OCI-LY3 (cell line): ENCODE measurements around the gene UBE2G2.

ENCODE experiments used
- EZH2phosphoT487 ChIP-seq: fragments of 200-600 bp; shearing (Covaris generic); IDR thresholded peaks from 2 replicates; pipeline ENCODE4 v1.6.1; 2018; ENCODE audit warnings: antibody characterized with exemption, mixed run types, low read depth
- TF ChIP-seq, protein P1 (sequence below): fragments of 200-600, 300-600 bp; sonication (generic); IDR thresholded peaks from 2 replicates; pipeline ENCODE4 v1.5.1; 2014; ENCODE audit warnings: antibody characterized with exemption, low read length, low read depth

DNA sequence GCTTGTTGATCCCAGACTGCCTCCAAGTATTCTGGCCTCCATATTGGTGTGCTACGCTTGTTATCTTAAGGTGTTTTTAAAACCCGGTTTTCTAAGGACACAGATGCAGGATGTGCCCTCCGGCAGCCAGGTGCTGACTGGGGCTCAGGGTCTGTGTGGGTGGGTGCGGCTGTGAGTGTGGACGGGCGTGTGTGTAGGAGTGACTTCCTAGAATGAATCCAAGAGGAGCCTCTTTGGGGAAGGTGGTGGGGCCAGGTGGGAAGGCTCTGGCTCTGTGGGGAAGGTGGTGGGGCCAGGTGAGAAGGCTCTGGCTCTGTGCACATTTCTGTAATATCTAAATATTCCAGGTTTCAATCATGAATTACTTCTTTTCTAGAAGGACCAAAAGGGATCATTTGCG, 77.4 kb downstream of the UBE2G2 start:
- TF ChIP-seq, protein P1, sequence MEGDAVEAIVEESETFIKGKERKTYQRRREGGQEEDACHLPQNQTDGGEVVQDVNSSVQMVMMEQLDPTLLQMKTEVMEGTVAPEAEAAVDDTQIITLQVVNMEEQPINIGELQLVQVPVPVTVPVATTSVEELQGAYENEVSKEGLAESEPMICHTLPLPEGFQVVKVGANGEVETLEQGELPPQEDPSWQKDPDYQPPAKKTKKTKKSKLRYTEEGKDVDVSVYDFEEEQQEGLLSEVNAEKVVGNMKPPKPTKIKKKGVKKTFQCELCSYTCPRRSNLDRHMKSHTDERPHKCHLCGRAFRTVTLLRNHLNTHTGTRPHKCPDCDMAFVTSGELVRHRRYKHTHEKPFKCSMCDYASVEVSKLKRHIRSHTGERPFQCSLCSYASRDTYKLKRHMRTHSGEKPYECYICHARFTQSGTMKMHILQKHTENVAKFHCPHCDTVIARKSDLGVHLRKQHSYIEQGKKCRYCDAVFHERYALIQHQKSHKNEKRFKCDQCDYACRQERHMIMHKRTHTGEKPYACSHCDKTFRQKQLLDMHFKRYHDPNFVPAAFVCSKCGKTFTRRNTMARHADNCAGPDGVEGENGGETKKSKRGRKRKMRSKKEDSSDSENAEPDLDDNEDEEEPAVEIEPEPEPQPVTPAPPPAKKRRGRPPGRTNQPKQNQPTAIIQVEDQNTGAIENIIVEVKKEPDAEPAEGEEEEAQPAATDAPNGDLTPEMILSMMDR = no peak
- no peak for TF ChIP-seq EZH2phosphoT487
